Vagina (tissue), 2 donors: ENCODE results near the gene CNTNAP5.

Experiments
- POLR2A ChIP-seq, 2 donors: fragments of 450-650 bp; IDR thresholded peaks; one replicate each; pipeline ENCODE4 v1.6.1; 2017; ENCODE audit warnings: antibody characterized with exemption in 2 of 2, mild to moderate bottlenecking in 2 of 2, moderate library complexity in 2 of 2
- POLR2AphosphoS5 ChIP-seq, 2 donors: sonication (generic); formaldehyde crosslinking; IDR thresholded peaks; one replicate each; pipeline ENCODE4 v1.9.0; 2017; ENCODE audit warnings: antibody characterized with exemption in 2 of 2, mild to moderate bottlenecking in 2 of 2, low read depth in 1 of 2; ENCODE audit not compliant: insufficient read depth in 1 of 2
- TF ChIP-seq, protein P1 (sequence below), 3 experiments: fragments of 450-650 bp in 2 of 3; fragments of 200-600 bp in 1 of 3; sonication (generic) in 1 of 3; IDR thresholded peaks; one replicate each; pipeline ENCODE4 v1.5.1; 2017 to 2019; ENCODE audit warnings: antibody characterized with exemption in 3 of 3, mild to moderate bottlenecking in 2 of 3, moderate library complexity in 2 of 3

DNA sequence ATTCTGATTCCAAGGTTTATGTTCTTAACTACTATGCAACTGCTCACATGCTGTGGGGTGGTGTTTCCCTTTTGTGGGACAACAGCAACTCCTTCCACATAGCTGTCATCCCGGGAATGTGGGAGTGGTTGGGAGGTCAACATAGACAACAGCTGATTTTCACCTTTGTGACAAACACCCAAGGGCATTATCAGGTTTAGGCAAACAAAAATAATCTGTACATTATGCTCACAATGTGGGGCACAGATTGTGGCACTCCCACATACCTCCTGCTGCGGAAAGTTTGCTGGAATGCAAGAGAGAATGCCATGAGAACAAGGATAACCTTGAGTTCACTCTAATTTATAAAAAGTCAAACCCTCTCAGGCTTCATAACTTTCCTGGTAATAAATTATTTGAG is 582.6 kb downstream of the CNTNAP5 start:
- TF ChIP-seq POLR2A (IDR thresholded peaks at IDR 0.05): no peak
- TF ChIP-seq, protein P1, sequence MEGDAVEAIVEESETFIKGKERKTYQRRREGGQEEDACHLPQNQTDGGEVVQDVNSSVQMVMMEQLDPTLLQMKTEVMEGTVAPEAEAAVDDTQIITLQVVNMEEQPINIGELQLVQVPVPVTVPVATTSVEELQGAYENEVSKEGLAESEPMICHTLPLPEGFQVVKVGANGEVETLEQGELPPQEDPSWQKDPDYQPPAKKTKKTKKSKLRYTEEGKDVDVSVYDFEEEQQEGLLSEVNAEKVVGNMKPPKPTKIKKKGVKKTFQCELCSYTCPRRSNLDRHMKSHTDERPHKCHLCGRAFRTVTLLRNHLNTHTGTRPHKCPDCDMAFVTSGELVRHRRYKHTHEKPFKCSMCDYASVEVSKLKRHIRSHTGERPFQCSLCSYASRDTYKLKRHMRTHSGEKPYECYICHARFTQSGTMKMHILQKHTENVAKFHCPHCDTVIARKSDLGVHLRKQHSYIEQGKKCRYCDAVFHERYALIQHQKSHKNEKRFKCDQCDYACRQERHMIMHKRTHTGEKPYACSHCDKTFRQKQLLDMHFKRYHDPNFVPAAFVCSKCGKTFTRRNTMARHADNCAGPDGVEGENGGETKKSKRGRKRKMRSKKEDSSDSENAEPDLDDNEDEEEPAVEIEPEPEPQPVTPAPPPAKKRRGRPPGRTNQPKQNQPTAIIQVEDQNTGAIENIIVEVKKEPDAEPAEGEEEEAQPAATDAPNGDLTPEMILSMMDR (IDR thresholded peaks at IDR 0.05): no peak
- TF ChIP-seq POLR2AphosphoS5 (IDR thresholded peaks at IDR 0.05; ENCODE audit: insufficient read depth in 1 of 2, low read depth in 1 of 2): no peak
